Astrocyte of the cerebellum (primary cell): Measurements from ENCODE around the gene COQ8A.
"Not testable (repeated sequence)": the region's sequence is repeated elsewhere in the genome, so short reads cannot be mapped to it uniquely, and the experiment has no call there.

Source experiments
- DNase-seq: peaks from one replicate; pipeline ENCODE4 v3.0.0-alpha.2; 2011; ENCODE audit warnings: low read depth
- H3K4me3 ChIP-seq: 2 replicates; pipeline ENCODE4 v1.5.1; 2011; ENCODE audit warnings: mild to moderate bottlenecking, low read depth, low read length, moderate library complexity
- in situ Hi-C: cut with HindIII; loops from 2 replicates; pipeline ENCODE4 v1.10.0; 2017; ENCODE audit warnings: low sequenced_read_pairs
- TF ChIP-seq, protein P1 (sequence below): IDR thresholded peaks from 2 replicates; pipeline ENCODE4 v1.5.1; 2012; ENCODE audit warnings: low read length, low read depth, moderate library complexity, mild to moderate bottlenecking; ENCODE audit errors: missing control alignments

Gene COQ8A

GRCh38 chr1:226953175-226953800 is 13.2 kb downstream of the COQ8A start:
- in situ Hi-C loops, result no loop called here
- TF ChIP-seq, protein P1, sequence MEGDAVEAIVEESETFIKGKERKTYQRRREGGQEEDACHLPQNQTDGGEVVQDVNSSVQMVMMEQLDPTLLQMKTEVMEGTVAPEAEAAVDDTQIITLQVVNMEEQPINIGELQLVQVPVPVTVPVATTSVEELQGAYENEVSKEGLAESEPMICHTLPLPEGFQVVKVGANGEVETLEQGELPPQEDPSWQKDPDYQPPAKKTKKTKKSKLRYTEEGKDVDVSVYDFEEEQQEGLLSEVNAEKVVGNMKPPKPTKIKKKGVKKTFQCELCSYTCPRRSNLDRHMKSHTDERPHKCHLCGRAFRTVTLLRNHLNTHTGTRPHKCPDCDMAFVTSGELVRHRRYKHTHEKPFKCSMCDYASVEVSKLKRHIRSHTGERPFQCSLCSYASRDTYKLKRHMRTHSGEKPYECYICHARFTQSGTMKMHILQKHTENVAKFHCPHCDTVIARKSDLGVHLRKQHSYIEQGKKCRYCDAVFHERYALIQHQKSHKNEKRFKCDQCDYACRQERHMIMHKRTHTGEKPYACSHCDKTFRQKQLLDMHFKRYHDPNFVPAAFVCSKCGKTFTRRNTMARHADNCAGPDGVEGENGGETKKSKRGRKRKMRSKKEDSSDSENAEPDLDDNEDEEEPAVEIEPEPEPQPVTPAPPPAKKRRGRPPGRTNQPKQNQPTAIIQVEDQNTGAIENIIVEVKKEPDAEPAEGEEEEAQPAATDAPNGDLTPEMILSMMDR, result no peak
- no peak for DNase-seq
- H3K4me3 ChIP-seq, result no peak overlapping the region

DNA sequence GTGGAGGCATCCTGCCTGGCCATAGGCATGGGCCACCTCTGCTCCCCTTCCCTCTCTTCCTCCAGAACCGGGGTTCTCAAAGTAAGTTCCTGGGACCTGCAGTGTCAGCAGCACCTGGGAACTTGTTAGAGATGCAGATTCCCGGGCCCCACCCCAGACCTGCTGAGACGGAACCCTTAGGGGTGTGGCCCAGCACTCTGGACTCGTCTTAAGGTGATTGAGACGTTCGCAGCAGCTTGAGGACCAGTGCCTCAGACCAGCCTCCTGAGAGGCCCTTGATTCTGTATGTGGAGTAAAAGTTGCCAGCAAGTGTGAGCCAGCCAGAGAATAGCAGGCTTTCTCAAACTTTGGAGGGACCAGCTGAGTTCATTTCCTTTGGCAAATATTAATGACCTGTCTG is 14.2 kb downstream of the COQ8A start:
- DNase-seq, result no peak
- TF ChIP-seq, protein P1, result no peak
- in situ Hi-C loops, result no loop called here
- H3K4me3 ChIP-seq, result no peak overlapping the region

GRCh38 chr1:226954777-226955176 is 14.7 kb downstream of the COQ8A start:
- H3K4me3 ChIP-seq, result no peak overlapping the region
- no peak for DNase-seq
- TF ChIP-seq, protein P1, result no peak
- in situ Hi-C loops, result no loop called here

DNA sequence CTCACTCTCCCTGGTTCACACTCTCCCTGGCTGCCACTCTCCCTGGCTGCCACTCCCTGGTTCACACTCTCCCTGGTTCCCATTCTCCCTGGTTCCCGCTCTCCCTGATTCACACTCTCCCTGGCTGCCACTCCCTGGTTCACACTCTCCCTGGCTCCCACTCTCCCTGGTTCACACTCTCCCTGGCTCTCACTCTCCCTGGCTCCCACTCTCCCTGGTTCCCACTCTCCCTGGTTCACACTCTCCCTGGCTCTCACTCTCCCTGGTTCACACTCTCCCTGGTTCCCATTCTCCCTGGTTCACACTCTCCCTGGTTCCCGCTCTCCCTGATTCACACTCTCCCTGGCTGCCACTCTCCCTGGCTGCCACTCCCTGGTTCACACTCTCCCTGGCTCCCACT is 15.8 kb downstream of the COQ8A start:
- in situ Hi-C loops, H3K4me3 ChIP-seq, DNase-seq: not testable (repeated sequence)

DNA sequence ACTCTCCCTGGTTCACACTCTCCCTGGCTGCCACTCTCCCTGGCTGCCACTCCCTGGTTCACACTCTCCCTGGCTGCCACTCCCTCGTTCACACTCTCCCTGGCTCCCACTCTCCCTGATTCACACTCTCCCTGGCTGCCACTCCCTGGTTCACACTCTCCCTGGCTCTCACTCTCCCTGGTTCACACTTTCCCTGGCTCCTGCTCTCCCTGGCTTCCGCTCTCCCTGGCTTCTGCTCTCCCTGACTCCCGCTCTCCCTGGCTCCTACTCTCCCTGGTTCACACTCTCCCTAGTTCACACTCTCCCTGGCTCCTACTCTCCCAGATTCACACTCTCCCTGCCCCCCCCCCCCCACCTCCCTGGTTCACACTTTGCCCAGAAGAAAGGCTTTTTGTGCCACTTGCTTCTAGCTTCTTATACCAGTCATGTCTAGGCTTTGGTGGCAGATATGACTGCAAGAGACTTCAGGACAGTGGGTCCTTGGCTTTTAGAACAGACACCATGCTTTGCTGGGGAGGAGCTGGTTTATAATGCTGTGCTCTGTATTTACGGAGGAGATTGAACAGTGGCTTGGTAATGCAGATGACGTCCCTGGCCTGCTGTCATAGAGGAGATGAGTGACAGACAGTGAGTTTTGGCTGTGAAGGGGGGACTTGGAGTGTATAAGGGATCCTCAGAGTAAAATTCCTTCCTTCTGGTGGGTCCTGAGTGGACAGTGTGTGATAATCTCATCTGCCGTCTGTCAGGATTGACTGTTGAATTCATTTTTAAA is 17.0 kb downstream of the COQ8A start:
- TF ChIP-seq, protein P1, result no peak
- DNase-seq, result no peak
- in situ Hi-C loops, result no loop called here
- H3K4me3 ChIP-seq, result no peak overlapping the region

DNA sequence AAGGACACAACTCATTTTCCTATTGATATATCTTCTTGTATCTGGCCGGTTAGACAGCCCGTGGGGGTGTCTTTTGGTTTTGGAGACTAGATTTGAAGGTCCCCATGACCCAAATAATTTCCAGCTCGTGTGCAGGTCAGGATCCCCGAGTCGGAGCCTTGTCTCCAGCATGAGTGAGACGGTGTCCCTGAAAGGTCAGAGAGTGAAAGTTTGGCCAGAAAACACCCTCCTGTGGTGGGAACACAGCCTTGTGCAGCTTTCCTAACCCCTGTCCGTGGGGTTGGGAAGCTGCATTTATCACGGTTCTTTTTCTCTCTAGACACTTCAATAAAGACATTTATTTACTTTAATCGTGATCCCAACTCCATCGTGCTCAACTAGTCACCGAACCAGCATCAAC is 17.6 kb downstream of the COQ8A start:
- no peak overlapping the region for H3K4me3 ChIP-seq
- DNase-seq, result no peak
- TF ChIP-seq, protein P1, result no peak
- in situ Hi-C loops, result no loop called here

DNA sequence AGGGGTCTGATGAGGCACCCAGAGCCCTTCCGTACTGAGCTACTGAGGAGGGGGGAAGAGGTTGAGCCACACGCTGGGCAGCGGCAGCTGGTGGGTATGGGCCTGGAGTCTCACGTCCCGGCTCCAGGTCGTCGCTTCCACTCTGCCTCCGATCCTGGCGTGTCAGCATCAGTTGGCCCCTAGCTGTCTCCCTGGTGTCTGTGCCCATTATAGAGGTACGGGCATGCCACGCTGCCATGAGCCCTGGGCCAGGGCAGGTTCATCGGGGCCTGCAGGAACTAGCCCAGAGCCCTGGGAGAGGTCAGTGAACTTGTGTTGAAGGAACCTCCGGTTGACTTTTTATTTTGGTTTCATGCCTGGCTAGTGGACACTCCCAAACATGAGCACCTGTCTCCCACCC is 18.2 kb downstream of the COQ8A start:
- TF ChIP-seq, protein P1, result no peak
- DNase-seq, result no peak
- in situ Hi-C loops, result no loop called here
- H3K4me3 ChIP-seq, result no peak overlapping the region
